Inflammatory macrophage treated with lipopolysaccharide for 4 hours (primary cell): ENCODE data around the gene CFAP70.
"Not testable (repeated sequence)": the region's sequence is repeated elsewhere in the genome, so short reads cannot be mapped to it uniquely, and the experiment has no call there.

Experiments
- DNase-seq: peaks from one replicate; pipeline ENCODE4 v3.0.0-alpha.2; 2020

CFAP70 gene

DNA sequence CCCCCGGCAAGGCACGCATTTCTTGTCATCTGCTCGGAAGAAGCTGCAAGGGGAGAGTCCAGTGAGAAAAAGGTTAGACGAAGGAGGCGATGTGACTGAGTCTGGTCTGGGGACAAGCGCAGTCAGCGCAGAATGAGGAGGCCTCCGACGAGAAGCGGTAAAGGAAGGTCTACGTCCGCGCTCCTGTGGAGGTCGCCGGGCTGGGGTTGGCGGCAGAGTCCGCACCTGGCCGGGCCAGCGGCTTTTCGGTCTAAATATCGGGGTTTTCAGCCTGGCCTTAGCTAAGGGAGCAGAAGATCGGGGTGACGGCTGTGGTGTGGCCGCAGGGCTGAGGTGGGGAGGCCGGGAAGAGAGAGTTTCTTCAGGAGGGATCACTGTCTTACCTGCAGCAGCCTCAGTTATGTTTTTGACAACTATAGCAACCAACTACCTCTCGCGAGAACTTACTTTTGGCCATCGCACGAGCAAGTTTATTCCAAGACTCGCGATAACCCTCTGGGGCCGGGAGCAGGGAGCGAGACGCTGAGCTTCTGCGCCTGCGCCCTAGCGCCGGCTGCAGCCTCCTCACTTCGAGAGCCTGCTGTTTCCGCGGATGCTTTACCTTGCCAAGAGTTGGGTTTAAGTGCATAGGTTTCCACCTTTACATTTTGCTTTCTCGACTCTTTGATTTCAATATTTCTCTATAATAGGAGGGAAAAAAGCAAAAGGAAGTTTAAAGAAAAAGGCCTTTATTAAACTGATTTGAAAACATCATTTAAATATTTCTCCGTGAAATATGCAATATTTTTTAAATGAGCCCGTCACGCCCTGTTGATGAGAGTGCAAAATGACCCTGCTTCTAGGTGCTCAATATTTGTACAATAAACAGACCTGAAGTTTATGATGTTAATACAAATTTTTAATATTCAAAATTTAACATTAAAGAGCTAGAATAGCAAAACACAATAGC is at the start of gene CFAP70:
Gene CFAP70, minus strand, starts transcription at position 534 of the 949 bp plus-strand sequence. CDS start 4,068 bp downstream, outside the sequence.
- peak; percentile 93 for DNase-seq

DNA sequence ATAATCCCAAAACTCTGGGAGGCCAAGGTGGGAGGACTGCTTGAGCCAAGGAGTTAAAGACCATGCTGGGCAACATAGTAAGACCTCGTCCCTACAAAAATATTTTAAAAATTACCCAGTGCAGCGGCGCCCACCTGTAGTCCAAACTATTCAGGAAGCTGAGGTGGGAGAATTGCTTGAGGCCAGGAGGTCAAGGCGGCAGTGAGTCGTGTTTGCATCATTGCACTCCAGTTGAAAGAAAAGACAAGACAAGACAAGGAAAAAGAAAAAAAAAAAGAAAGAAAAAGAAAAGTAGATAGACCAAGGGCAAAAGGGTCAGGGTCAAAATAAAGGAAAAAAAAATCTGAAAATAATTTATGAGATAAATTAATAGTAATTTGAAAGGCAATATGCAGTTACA is 49.4 kb upstream of the CFAP70 start:
- no peak for DNase-seq

DNA sequence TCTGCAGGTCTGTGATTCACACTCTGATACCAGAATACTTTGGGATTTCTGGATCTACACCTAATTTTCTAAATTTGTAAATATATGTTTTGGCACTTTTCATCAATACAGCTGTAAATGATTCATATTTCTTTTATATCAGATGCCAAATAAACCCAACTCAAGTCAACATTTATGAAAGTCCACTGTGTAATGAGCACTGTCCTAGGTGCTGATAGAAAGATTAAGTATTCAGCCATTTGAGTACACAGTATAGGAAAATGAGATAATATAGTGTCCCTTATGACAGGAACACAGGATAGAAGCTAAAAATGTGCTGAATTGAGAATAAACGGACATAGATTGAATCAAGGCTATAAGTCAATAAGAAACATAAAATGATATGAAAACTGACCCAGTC is 48.8 kb upstream of the CFAP70 start:
- DNase-seq: no peak

DNA sequence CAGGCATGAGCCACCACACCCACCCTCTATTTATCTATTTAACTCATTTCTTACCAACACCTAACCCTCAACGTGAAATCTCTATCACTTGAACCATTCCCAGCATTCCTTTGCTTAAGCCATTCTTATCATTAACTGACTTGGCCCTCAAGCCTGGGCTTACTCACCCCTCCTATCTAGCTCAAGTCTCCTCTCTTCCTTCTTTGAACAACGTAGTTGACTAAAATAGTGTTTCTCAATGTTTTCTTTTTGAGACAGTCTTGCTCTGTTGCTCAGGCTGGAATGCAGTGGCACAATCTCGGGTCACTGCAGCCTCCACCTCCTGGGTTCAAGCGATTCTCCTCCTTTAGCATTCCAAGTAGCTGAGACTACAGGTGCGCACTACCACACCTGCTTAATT is 48.2 kb upstream of the CFAP70 start:
- DNase-seq: no peak

DNA sequence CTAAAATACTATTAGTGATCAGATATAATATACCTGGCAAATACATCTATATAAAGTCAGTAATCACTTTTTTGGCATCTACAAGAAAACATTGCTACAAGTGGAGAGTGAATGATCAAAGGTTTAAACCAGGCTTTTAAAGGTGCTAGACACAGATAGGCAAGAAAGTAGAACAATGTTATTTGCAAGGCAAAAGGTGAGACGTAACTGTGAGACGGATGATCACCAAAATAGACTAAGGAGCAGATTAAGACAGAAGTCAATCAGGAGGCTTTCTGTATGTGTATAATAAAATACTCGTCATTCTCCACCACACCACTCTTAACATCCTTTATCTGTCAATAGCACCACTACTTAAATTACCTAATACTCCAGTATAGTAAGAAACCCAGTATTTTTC is 46.9 kb upstream of the CFAP70 start:
- no peak for DNase-seq

DNA sequence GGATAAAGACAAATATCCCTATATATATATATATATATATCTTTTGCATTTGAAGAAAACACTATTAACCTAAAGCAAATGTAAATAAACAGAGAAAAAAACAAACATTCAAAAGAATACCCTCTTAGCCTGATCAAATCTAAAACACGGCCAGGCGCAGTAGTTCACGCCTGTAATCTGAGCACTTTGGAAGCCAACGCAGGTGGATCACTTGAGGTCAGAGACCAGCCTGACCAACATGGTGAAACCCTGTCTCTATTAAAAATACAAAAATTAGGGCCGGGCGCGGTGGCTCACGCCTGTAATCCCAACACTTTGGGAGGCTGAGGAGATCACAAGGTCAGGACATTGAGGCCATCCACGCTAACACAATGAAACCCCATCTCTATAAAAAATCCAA is 46.0 kb upstream of the CFAP70 start:
- no peak for DNase-seq

DNA sequence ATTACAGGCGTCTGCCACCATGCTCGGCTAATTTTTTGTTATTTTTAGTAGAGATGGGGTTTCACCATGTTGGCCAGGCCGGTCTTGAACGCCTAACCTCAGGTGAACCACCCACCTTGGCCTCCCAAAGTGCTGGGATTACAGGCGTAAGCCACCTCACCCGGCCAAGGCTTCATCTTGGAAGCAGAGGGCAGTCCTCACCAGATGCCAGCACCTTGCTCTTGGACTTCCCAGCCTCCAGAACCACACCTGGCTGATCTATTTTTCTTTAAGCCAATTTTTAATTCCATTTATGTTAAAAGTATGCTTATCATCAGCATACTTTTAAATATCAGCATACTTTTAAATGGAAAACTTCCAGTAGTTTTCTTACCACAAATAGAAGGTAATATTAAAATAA is 43.0 kb upstream of the CFAP70 start:
- DNase-seq: no peak

DNA sequence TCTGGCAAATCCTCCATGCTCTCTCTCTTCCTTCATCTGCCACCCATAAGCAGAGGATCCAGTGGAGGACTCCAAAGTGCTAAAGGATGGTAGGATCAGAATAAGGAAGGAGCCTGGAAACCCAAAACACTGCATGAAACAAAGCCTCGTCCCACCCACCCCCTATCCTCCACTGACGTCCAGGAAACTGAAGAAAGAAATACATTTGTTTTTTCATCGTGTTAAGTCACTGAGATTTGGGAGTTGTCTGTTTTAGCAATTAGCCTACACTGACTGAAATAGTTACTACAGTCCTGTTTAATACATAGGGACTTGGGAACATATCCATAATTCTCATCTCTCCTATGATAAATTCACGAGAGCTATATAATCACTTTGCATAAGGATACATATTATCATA is 40.4 kb upstream of the CFAP70 start:
- DNase-seq: no peak

DNA sequence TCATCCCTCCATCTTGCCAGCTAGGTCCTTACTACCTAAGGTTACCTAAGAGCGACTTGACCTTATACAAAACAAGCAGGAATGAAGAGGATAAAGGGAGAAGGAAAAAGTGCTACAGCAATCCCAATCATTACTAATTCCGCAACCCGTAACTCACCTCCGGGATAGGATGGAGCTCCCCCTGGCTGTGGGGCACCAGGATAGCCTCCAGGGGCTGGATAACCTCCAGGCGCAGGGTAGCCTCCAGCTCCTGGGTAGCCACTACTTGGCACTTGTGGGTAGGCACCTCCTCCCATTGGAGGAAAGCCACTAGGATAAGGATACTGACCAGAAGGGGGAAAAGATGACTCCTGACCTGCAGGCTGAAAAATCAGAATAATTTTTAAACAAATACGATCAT is 39.4 kb upstream of the CFAP70 start:
- no peak for DNase-seq

DNA sequence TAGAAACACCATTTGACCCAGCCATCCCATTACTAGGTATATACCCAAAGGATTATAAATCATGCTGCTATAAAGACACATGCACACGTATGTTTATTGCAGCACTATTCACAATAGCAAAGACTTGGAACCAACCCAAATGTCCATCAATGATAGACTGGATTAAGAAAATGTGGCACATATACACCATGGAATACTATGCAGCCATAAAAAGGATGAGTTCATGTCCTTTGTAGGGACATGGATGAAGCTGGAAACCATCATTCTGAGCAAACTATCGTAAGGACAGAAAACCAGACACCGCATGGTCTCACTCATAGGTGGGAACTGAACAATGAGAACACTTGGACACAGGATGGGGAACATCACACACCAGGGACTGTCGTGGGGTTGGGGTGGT is 35.7 kb upstream of the CFAP70 start:
- DNase-seq: not testable (repeated sequence)

DNA sequence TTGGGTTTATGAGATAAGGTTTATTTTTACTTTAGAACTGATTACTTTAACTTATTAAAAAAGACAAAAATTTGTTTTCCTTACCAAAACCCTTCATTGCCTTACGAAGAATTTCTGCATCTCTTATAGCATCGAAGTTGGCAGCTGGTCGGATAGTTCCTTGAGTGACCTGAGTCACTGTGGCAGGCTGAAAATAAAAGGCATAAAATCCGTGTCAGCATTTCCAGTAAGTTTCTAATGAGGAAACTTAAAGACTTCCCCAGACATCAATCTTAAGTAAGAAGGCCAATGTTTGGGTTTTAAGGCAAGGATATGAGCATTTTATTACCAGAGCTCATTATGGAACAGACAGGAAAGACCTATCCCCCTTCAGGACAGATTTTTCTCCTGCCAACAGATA is 29.6 kb upstream of the CFAP70 start:
- no peak for DNase-seq

DNA sequence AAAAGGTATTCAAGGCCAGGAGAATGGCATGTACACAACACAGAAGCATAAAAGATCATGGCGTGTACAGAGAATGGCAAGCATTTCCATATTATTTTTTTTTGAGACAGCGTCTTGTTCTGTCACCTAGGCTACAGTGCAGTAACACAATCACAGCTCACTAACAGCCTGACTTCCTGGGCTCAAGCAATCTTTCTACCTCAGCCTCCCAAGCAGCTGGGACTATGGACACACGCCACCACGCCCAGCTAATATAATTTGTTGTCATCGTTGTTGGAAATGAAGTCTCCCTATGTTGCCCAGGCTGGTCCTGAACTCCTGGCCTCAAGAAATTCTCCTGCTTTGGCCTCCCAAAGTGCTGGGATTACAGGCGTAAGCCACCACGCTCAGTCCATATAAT is 27.9 kb upstream of the CFAP70 start:
- DNase-seq: no peak

DNA sequence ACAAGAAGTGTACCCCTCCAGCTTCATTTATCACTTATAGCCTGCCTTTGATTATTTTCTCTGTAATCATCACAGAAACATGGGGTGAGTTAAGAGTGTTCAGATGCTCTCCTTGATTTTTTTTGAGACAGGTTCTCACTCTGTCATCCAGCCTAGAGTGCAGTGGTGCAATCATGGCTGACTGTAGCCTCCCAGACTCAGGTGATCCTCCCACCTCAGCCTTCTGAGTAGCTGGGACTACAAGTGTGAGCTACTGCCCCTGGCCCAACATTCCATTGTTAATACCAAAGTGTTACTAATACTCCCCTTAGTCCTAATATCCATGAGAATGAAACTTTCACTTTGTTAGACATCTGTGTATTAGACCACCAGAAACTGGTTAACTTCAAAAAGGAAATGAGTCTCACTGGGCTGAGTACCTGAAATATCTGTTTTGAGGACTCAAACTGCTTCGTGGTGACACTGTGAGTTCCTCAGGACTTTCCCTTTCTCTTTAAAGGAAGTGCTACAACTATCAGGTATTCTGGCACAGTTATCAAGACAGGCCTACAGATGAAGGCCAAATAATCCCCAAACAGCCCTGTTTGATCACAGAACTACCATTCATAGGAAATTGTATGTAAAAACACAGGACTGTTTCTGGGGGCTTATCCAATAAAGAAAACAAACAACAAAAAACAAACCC is 20.5 kb upstream of the CFAP70 start:
- no peak for DNase-seq

DNA sequence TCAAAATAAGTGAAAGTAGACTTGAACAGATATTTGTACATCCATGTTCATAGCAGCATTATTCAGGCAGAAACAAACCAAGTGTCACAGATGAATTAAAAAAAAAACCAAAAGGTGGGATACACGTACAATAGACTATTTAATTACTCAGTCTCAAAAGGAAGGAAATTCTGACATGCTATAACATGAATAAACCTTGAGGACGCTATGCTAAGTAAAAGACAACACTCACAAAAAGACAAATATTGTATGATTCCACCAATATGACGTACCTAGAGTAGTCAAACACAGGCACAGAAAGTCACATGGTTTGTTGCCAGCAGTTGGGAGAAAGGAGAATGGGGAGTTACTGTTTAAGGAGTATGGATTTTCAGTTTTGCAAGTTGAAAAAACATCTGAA is 18.0 kb upstream of the CFAP70 start:
- DNase-seq: no peak

DNA sequence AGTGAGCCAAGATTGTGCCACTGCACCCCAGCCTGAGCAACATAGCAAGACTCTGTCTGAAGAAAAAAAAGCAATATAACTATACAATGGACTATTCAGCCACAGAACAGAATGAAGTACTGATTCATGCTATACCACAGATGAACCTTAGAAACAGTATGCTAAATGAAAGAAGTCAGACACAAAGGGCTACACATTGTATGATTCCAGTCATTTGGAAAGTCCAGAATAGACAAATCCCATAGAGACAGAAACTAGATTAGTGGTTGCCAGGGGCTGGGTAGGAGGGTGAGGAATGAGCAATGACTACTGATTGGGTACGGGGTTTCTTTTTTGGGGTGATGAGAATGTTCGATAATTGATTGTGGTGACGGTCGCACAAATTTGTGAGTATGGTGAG is 9.6 kb upstream of the CFAP70 start:
- no peak for DNase-seq

DNA sequence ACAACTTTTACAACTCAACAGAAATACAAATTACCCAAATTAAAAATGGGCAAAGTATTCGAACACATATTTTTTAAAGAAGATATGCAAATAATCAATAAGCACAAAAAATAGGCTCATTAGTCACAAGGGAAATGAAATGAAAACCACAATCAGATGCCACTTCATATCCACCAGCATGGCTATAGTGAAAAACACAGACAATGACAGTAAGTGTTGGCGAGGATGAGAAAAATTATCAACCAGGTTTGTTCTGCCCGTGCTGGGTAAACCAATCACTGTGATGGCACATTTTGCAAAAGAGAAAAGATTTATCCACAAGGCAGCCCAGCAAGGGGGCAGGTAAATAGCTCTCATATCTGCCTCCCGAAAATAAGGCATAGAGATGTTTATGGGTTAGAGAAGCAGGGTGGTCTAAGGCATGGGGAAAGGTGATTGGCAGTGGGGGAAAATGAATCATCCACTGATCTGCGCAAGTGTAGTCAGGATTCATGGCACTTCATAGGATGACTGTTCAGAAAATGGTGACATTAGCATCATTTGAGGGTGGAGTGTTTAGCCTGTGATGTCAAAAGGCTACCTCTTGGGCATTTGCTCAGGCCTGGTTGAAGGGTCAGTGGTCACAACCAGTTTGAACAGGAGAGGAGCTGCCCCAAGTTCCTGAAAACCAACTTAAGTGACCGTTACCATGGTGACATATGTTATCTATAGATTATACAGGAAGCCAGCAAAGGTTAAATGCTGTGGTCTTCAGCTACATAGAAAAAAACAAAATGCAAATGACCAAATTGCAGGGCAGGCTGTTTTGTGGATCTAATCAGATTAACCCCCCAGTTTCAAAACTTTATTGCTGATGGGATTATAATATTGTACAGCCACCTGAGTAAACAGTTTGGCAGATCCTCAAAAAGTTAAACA is 8.0 kb upstream of the CFAP70 start:
- no peak for DNase-seq

DNA sequence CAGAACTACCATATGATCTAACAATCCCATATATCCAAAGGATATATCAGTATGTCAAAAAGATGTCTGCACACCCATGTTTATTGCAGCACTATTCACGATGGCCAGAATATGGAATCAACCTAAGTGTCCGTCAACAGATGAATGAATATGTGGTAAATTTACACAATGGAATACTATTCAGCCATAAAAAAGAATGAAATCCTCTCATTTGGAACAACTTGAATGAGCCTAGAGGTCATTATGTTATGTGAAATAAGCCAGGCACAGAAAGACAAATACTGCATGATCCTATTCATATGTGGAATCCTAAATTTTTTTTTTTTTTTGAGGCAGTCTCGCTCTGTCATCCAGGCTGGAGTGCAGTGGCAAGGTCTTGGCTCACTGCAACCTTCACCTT is 6.3 kb upstream of the CFAP70 start:
- no peak for DNase-seq

DNA sequence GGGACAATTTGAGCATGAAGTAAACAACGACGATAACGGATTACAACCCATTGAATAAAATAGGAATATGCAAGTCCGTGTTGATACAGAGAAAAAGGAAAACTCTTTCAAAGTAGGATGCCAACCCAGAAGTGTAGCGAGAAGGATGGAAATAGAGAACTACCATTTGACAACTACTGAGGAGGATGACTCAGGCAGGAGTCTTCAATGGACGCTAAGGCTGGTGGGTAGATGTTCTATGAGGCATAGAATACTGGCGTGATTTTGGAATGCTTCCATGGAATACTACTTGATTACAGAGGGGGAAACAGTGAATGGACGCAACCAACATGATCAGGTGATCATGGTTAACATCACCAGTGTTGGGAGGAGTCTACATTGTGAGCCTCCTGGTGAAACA is 828 bp upstream of the CFAP70 start:
- no peak for DNase-seq

DNA sequence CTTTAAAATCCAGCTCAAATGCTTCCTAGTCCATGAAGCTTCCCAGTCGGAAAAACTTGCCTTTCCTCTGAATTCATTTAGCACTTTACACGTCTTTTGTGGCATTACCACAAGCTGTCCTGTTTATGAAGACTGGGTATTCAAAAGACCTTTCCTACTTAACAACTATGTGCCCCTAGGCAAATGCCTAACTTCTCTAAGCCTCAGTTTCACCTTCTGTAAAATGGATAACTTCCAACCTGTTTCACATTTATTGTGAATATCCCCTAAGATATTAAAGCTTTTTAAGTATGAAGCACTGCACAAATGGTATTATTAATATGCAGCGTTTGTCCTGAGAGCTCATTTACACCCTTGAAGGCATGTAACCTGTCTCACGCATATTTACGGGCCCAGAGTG is 843 bp downstream of the CFAP70 start:
- no peak for DNase-seq

DNA sequence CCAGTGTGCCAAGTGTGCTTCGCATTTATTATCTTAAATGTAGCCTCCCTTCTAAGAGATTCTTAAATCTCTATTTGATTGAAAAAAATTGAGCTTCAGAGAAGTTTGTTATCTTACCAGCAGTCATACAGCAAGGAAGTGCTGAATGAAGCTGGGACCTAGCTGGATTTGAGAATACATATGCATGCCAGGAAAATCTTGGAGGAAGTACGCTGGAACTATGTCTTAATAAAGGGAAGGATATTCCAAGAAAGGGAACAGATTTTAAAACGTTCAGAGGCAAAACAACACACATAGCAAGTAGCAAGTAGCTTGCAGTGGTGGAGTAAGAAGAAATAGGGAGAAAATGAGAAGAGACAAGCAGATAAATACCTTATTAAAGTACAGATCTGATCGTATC is 1.5 kb downstream of the CFAP70 start:
- DNase-seq: no peak

DNA sequence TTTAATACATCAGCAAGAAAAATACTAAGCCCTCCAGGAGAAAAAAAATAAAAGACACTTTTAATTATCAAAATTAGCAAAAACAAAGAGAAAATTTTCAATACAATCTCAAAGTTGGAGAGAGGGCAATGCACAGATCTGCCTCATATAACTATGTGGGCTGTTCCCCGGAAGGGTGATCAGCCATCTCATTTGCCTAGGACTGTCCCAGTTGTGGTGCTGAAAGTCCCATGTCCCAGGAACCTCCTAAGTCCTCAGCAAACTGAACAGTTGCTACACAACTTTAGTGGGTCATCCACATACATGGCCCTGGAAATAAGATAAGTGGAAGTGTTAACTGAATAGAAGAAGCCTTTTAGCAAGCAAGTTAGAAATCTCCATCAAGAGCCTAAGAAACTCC is 14.4 kb downstream of the CFAP70 start:
- DNase-seq: no peak

DNA sequence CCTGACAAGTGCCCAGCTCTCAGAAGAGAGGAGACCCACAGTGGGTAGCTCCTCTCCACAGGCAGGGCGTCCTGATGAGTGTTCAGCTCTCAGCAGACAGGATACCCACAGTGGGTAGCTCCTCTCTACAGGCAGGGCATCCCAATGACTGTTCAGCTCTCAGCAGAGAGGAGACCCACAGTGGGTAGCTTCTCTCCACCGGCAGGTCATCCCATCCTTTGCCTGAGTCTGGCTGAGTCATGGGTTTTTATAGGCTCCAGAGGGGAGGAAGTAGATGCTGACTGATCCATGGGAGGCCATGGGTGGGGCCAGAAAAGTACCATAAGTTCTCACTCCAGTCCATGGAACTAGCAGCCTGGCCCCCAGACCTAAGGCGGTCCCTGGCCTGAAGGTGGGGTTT is 18.5 kb downstream of the CFAP70 start:
- no peak for DNase-seq

DNA sequence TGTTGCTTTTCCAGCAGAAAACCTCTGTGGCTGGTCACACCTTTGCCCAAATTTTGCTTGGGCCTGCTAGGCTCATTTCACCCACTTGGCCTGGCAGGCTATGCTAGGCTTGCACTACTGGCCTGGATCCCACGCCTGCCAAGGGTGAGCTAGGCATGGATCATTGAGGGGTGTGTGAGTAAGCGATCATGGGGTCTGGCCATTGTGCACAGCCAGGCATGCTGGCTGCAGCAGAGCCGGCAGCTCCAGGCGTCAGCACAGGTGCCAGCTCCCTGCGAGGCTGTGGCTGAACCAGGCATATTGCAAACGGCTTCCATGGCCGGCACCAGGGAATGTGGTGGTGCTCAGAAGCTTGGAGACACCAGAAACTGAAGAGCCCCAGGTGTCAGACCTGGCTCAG is 19.2 kb downstream of the CFAP70 start:
- DNase-seq: no peak
